ENCODE measurements around the gene SMTNL2. TPM values are rescaled to one million over a fixed set of nuclear protein-coding genes. Genes with fewer than 3 reads are reported as not detected.
"Not testable (repeated sequence)": the region's sequence is repeated elsewhere in the genome, so short reads cannot be mapped to it uniquely, and the experiment has no call there.

The SMTNL2 gene
- total RNA-seq, 1 experiment from 2014 or later = 2.7 TPM

- TF ChIP-seq TP53 (CRISPR knock-in tag; IDR thresholded peaks at IDR 0.05) = no peak
These were observed 4.1 kb downstream of the SMTNL2 start (continued) for GRCh38 chr17:4588391-4588790.

GRCh38 chr17:4588898-4589625 is 4.7 kb downstream of the SMTNL2 start:
- Mint-ChIP-seq H3K4me1 (peaks cover 8% of the 10 kb centered on the region; the same call in 1 of the 2 replicates), H3K27me3 (ENCODE audit: low read depth) (peaks cover 20% of the 10 kb centered on the region), H3K4me3 (no peak overlapping the region), H3K27ac (no peak overlapping the region), H3K9me3 (no peaks in the 10 kb centered on the region), H3K36me3 (no peaks in the 10 kb centered on the region)
- DNase-seq (ENCODE audit: low spot score) (no peak), ATAC-seq (no peak)
- POLR2A ChIA-PET = interaction anchor here (0.7 kb wide), 1 partner anchor 111 kb away, joined by 3 read pairs; no protein-coding TSS in a partner anchor
- TF ChIP-seq CREM (CRISPR knock-in tag; IDR thresholded peaks at IDR 0.05) = no peak
- TF ChIP-seq, protein P1, sequence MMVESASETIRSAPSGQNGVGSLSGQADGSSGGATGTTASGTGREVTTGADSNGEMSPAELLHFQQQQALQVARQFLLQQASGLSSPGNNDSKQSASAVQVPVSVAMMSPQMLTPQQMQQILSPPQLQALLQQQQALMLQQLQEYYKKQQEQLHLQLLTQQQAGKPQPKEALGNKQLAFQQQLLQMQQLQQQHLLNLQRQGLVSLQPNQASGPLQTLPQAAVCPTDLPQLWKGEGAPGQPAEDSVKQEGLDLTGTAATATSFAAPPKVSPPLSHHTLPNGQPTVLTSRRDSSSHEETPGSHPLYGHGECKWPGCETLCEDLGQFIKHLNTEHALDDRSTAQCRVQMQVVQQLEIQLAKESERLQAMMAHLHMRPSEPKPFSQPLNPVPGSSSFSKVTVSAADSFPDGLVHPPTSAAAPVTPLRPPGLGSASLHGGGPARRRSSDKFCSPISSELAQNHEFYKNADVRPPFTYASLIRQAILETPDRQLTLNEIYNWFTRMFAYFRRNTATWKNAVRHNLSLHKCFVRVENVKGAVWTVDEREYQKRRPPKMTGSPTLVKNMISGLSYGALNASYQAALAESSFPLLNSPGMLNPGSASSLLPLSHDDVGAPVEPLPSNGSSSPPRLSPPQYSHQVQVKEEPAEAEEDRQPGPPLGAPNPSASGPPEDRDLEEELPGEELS (CRISPR knock-in tag; IDR thresholded peaks at IDR 0.05) = no peak
- TF ChIP-seq RORB (CRISPR knock-in tag; IDR thresholded peaks at IDR 0.05) = no peak
- no peak for TF ChIP-seq ZSCAN18 (CRISPR knock-in tag; IDR thresholded peaks at IDR 0.05)
- no peak for TF ChIP-seq ZNF416 (CRISPR knock-in tag; IDR thresholded peaks at IDR 0.05)
- TF ChIP-seq GTF2I (CRISPR knock-in tag; conservative IDR thresholded peaks at IDR 0.05) = no peak
- TF ChIP-seq NFYB (CRISPR knock-in tag; conservative IDR thresholded peaks at IDR 0.05; ENCODE audit: low read depth) = no peak
- no peak for TF ChIP-seq ZNF423 (CRISPR knock-in tag; IDR thresholded peaks at IDR 0.05)
- TF ChIP-seq ZNF281 (CRISPR knock-in tag; IDR thresholded peaks at IDR 0.05) = no peak
- TF ChIP-seq ZNF396 (CRISPR knock-in tag; IDR thresholded peaks at IDR 0.05; ENCODE audit: borderline replicate concordance) = no peak
- no peak for TF ChIP-seq AR (CRISPR knock-in tag; IDR thresholded peaks at IDR 0.05)
- no peak for TF ChIP-seq OVOL2 (CRISPR knock-in tag; IDR thresholded peaks at IDR 0.05; ENCODE audit: borderline replicate concordance)
- TF ChIP-seq IRF2 (CRISPR knock-in tag; IDR thresholded peaks at IDR 0.05; ENCODE audit: borderline replicate concordance, low read depth) = no peak
- no peak for TF ChIP-seq JUN (CRISPR knock-in tag; IDR thresholded peaks at IDR 0.05)
- CTCF ChIA-PET = interaction anchor here (0.7 to 2.9 kb wide), 3 partner anchors 9 to 168 kb away, joined by 3 to 14 read pairs (median 4); no protein-coding TSS in a partner anchor

GRCh38 chr17:4590042-4590441 is 5.7 kb downstream of the SMTNL2 start:
- not testable (repeated sequence) for H3K4me3 Mint-ChIP-seq; H3K36me3 Mint-ChIP-seq; H3K9me3 Mint-ChIP-seq; ATAC-seq; DNase-seq (ENCODE audit: low spot score)
- ChIA-PET POLR2A (interaction anchor here (0.7 kb wide), 1 partner anchor 110 kb away, joined by 3 read pairs; no protein-coding TSS in a partner anchor), CTCF (interaction anchor here (1.3 to 2.9 kb wide), 2 partner anchors 23 to 35 kb away, joined by 3 to 14 read pairs; no protein-coding TSS in a partner anchor)
- Mint-ChIP-seq H3K27me3 (ENCODE audit: low read depth) (peaks cover 18% of the 10 kb centered on the region), H3K4me1 (peaks cover 13% of the 10 kb centered on the region), H3K27ac (0 out of 2 replicates have a peak overlapping the region, but pooled peaks have one; percentile 13)

Data from WTC11 (cell line).